Measurements from ENCODE around the gene POC1A.

POC1A gene

GRCh38 chr3:52031896-52032295 is 122.3 kb downstream of the POC1A start:
- TF ChIP-seq EZH2phosphoT487 (IDR thresholded peaks at IDR 0.05; ENCODE audit: low read depth), result no peak
- TF ChIP-seq CTCF (IDR thresholded peaks at IDR 0.05; ENCODE audit: low read depth, low read length), result no peak
- Histone ChIP-seq H3K9me3 (ENCODE audit: insufficient read depth, low read length) (no peaks in the 10 kb centered on the region), H3K79me2 (ENCODE audit: low read length) (no peaks in the 10 kb centered on the region), H3K27me3 (ENCODE audit: low read depth, low read length) (peaks cover 24% of the 10 kb centered on the region; the same call in 1 of the 2 replicates), H3K36me3 (replicated peaks; ENCODE audit: low read depth, low read length) (no peaks in the 10 kb centered on the region), H4K20me1 (ENCODE audit: insufficient read depth, low read length) (no peaks in the 10 kb centered on the region), H3K9ac (ENCODE audit: low read length) (no peak overlapping the region), H3K4me3 (ENCODE audit: low read length) (no peak overlapping the region), H3K4me2 (ENCODE audit: low read length) (no peak overlapping the region), H3K27ac (ENCODE audit: low read length) (no peak overlapping the region), H2AFZ (ENCODE audit: low read depth, low read length) (no peak overlapping the region), H3K4me1 (ENCODE audit: low read length) (peaks cover 19% of the 10 kb centered on the region)

- no peak overlapping the region for H2AFZ ChIP-seq (ENCODE audit: low read depth, low read length)
- no peaks in the 10 kb centered on the region for H4K20me1 ChIP-seq (ENCODE audit: insufficient read depth, low read length)
- TF ChIP-seq EZH2phosphoT487 (IDR thresholded peaks at IDR 0.05; ENCODE audit: low read depth), result no peak
- no peak for TF ChIP-seq CTCF (IDR thresholded peaks at IDR 0.05; ENCODE audit: low read depth, low read length)
- no peaks in the 10 kb centered on the region for H3K36me3 ChIP-seq (replicated peaks; ENCODE audit: low read depth, low read length)
- H3K4me2 ChIP-seq (ENCODE audit: low read length), result no peak overlapping the region
- H3K9ac ChIP-seq (ENCODE audit: low read length), result no peak overlapping the region
- H3K27ac ChIP-seq (ENCODE audit: low read length), result no peak overlapping the region
- no peaks in the 10 kb centered on the region for H3K9me3 ChIP-seq (ENCODE audit: insufficient read depth, low read length)
- peaks cover 8% of the 10 kb centered on the region for H3K4me1 ChIP-seq (ENCODE audit: low read length)
- peaks cover 26% of the 10 kb centered on the region; the same call in 1 of the 2 replicates for H3K27me3 ChIP-seq (ENCODE audit: low read depth, low read length)
- no peak overlapping the region for H3K4me3 ChIP-seq (ENCODE audit: low read length)
- H3K79me2 ChIP-seq (ENCODE audit: low read length), result no peaks in the 10 kb centered on the region
Measured at GRCh38 chr3:52030714-52031310, 123.4 kb downstream of the POC1A start.

GRCh38 chr3:52029535-52029934 is 124.7 kb downstream of the POC1A start:
- Histone ChIP-seq H3K9ac (ENCODE audit: low read length) (no peak overlapping the region), H3K27me3 (ENCODE audit: low read depth, low read length) (peaks cover 20% of the 10 kb centered on the region; the same call in 1 of the 2 replicates), H3K9me3 (ENCODE audit: insufficient read depth, low read length) (no peaks in the 10 kb centered on the region), H4K20me1 (ENCODE audit: insufficient read depth, low read length) (no peaks in the 10 kb centered on the region), H3K79me2 (ENCODE audit: low read length) (no peaks in the 10 kb centered on the region), H3K36me3 (replicated peaks; ENCODE audit: low read depth, low read length) (no peaks in the 10 kb centered on the region), H3K4me1 (ENCODE audit: low read length) (peaks cover 6% of the 10 kb centered on the region), H3K4me3 (ENCODE audit: low read length) (no peak overlapping the region), H3K27ac (ENCODE audit: low read length) (no peak overlapping the region), H3K4me2 (ENCODE audit: low read length) (no peak overlapping the region), H2AFZ (ENCODE audit: low read depth, low read length) (no peak overlapping the region)
- TF ChIP-seq CTCF (IDR thresholded peaks at IDR 0.05; ENCODE audit: low read depth, low read length) (no peak), EZH2phosphoT487 (IDR thresholded peaks at IDR 0.05; ENCODE audit: low read depth) (no peak)

GRCh38 chr3:52029053-52029452 is 125.2 kb downstream of the POC1A start:
- Histone ChIP-seq H3K27me3 (ENCODE audit: low read depth, low read length) (peaks cover 16% of the 10 kb centered on the region; the same call in 1 of the 2 replicates), H3K9ac (ENCODE audit: low read length) (no peak overlapping the region), H3K9me3 (ENCODE audit: insufficient read depth, low read length) (no peaks in the 10 kb centered on the region), H3K36me3 (replicated peaks; ENCODE audit: low read depth, low read length) (no peaks in the 10 kb centered on the region), H2AFZ (ENCODE audit: low read depth, low read length) (no peak overlapping the region), H3K4me1 (ENCODE audit: low read length) (peaks cover 11% of the 10 kb centered on the region), H3K4me3 (ENCODE audit: low read length) (no peak overlapping the region), H3K4me2 (ENCODE audit: low read length) (no peak overlapping the region), H4K20me1 (ENCODE audit: insufficient read depth, low read length) (no peaks in the 10 kb centered on the region), H3K27ac (ENCODE audit: low read length) (no peak overlapping the region), H3K79me2 (ENCODE audit: low read length) (no peaks in the 10 kb centered on the region)
- TF ChIP-seq EZH2phosphoT487 (IDR thresholded peaks at IDR 0.05; ENCODE audit: low read depth) (no peak), CTCF (IDR thresholded peaks at IDR 0.05; ENCODE audit: low read depth, low read length) (no peak)
